ENCODE data around the gene SLC6A18.

SLC6A18 gene

DNA sequence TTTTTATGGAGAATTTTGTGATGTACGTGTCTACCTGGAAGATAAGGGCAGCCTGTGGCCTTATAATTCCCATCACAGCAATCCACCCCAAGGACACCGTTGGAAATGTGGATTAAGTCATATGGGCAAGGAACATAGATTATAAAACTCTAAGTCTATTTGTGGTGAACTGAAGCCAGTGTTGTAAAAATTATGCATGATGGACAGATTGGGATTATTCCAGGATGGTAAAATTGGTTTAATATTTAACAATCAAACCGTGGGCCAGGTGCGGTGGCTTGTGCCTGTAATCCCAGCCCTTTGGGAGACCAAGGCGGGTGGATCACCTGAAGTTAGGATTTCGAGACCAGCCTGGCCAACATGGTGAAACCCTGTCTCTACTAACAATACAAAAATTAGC is 36.7 kb upstream of the SLC6A18 start:
- no peak overlapping the region for H3K27ac ChIP-seq
- no peak for TF ChIP-seq ZFX (IDR thresholded peaks at IDR 0.05)
- TF ChIP-seq, protein P1, sequence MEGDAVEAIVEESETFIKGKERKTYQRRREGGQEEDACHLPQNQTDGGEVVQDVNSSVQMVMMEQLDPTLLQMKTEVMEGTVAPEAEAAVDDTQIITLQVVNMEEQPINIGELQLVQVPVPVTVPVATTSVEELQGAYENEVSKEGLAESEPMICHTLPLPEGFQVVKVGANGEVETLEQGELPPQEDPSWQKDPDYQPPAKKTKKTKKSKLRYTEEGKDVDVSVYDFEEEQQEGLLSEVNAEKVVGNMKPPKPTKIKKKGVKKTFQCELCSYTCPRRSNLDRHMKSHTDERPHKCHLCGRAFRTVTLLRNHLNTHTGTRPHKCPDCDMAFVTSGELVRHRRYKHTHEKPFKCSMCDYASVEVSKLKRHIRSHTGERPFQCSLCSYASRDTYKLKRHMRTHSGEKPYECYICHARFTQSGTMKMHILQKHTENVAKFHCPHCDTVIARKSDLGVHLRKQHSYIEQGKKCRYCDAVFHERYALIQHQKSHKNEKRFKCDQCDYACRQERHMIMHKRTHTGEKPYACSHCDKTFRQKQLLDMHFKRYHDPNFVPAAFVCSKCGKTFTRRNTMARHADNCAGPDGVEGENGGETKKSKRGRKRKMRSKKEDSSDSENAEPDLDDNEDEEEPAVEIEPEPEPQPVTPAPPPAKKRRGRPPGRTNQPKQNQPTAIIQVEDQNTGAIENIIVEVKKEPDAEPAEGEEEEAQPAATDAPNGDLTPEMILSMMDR (conservative IDR thresholded peaks at IDR 0.05), result no peak

DNA sequence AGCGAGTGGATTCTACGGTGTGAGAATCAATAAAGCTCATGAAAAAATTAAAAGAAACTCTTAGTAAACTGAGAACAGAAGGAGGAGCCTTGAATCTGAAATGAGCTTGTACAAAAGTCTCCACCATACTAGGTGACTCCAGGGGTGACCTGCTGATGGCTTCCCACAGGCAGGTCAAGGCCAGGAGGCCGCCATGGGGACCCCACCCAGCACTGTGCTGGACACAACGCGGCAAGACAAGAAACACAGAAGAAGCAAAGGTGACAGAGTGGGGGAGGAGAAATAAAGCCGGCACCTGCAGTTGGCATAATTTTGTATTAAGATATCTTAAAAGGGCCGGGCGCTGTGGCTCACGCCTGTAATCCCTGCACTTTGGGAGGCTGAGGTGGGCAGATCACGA is 35.9 kb upstream of the SLC6A18 start:
- no peak overlapping the region for H3K27ac ChIP-seq
- TF ChIP-seq, protein P1 (conservative IDR thresholded peaks at IDR 0.05), result no peak
- no peak for TF ChIP-seq ZFX (IDR thresholded peaks at IDR 0.05)

DNA sequence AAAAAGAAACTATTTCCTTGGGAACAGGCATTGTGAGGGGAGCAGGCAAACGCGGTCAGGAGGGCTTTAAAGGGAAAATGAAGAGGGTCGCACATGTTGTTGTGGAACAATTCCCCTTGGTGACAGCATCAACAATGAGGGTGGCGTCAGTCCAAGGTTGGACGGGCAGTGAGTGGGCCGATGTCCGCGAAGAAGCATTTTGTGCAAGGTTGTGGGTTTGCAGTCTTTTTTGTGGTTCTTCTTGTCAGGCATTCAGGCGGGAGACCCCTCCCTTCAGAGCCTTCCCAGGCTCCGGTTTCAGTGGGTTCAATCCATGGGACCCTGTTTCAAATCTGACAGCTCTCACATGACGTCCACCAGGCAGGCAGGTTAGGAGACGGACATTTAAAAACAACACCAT is 34.9 kb upstream of the SLC6A18 start:
- TF ChIP-seq, protein P1 (conservative IDR thresholded peaks at IDR 0.05), result no peak
- no peak for TF ChIP-seq ZFX (IDR thresholded peaks at IDR 0.05)

DNA sequence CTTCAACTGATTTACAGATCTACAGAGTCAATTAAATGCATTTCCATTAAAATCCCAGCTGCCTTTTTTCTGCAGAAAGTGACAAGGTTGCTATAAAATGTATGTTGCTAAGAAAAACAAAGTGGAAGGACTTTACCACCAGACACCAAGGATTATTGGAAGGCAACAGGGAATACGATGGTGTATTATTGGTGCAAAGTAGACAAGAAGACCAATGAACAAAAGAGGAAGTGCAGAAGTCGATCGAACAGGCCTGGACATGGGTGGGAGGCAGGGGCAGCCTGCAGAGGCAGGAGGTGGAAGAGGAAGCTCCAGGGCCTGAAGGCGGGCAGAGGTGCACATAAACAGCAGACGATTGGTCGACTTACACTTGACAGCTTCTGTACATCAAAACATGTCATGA is 34.3 kb upstream of the SLC6A18 start:
- no peak overlapping the region for H3K27ac ChIP-seq
- TF ChIP-seq ZFX (IDR thresholded peaks at IDR 0.05), result no peak
- TF ChIP-seq, protein P1 (conservative IDR thresholded peaks at IDR 0.05), result no peak

More for the DNA sequence above, 34.9 kb upstream of the SLC6A18 start:
- no peak overlapping the region for H3K27ac ChIP-seq

DNA sequence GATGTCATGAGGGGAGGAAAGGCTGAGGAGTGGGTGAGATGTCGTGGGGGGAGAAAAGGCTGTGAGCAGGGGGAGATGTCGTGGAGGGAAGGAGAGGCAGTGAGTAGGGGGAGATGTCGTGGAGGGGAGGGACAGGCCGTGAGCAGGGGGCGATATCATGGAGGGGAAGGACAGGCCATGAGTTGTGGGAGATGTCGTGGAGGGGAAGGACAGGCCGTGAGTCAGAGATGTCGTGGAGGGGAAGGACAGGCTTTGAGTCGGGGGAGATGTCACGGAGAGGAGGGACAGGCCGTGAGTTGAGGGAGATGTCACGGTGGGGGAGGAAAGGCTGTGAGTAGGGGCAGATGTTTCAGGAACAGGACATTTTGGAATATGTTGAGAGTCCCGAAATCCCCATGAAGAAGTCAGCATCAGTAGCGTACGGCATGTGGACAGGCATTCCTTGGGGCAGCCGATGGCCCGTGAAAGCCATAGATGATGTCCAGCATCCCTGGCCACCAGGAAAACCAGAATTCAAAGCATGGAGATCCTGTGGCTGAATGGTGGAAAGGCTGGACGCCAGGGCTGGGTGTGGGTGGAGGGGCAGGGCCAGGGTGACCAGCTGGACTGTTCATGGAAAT is 32.1 kb upstream of the SLC6A18 start:
- TF ChIP-seq, protein P1 (conservative IDR thresholded peaks at IDR 0.05), result no peak
- TF ChIP-seq ZFX (IDR thresholded peaks at IDR 0.05), result no peak
- H3K27ac ChIP-seq, result no peak overlapping the region

DNA sequence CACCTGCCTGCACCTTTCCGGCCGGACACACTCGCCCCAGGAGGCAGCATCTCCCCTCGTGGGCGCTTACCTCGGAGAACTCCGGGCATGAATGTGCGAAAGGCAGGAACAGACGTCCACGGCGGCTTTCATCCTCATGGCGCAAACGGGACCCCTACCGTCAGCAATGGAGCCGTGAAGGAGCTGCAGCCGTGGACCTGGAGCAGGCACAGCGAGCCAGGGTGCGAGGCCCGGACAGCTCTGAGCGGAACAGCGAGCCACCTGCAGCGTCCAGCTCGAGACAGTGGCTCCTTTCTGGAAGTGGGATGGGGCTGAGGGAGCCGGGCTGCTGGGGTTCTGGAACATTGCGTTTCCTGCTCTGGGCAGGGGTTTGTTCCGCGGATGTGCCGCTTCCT is 31.6 kb upstream of the SLC6A18 start:
- TF ChIP-seq, protein P1 (conservative IDR thresholded peaks at IDR 0.05), result no peak
- no peak for TF ChIP-seq ZFX (IDR thresholded peaks at IDR 0.05)
- no peak overlapping the region for H3K27ac ChIP-seq

DNA sequence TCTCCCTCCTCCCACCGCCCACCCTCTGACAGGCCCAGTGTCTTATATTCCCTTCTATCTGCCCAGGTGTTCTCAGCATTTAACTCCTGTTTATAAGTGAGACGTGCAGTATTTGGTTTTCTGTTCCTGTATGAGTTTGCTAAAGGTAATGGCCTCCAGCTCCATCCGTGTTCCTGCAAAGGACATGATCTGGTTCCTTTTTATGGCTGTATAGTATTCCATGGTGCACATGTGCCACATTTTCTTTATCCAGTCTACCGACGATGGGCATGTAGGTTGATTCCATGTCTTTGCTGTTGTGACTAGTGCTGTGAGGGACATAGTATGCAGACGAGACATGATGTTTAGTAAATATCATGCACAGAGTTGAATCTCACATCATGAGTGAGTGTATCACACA is 30.8 kb upstream of the SLC6A18 start:
- H3K27ac ChIP-seq, result no peak overlapping the region
- TF ChIP-seq, protein P1 (conservative IDR thresholded peaks at IDR 0.05), result no peak
- no peak for TF ChIP-seq ZFX (IDR thresholded peaks at IDR 0.05)
